GM21390 (cell line): ENCODE data around the gene MYG1.
"Not testable (repeated sequence)": the region's sequence is repeated elsewhere in the genome, so short reads cannot be mapped to it uniquely, and the experiment has no call there.

Experiments used
- ATAC-seq: cut with Tn5 transposase; IDR thresholded peaks from one replicate; pipeline ENCODE4 v1.9.1; 2021; ENCODE audit not compliant: unreplicated experiment

Gene MYG1

GRCh38 chr12:53279888-53280498 lies 19.5 kb upstream of the MYG1 start:
- no peak for ATAC-seq

GRCh38 chr12:53286448-53286847 lies 13.0 kb upstream of the MYG1 start:
- ATAC-seq, result no peak

- ATAC-seq, result no peak
These were observed 11.7 kb upstream of the MYG1 start for GRCh38 chr12:53287741-53288216.

GRCh38 chr12:53288322-53288721 lies 11.2 kb upstream of the MYG1 start:
- no peak for ATAC-seq

- no peak for ATAC-seq
These were observed 9.6 kb upstream of the MYG1 start for GRCh38 chr12:53289891-53290290.

GRCh38 chr12:53290661-53291060 lies 8.8 kb upstream of the MYG1 start:
- no peak for ATAC-seq

GRCh38 chr12:53292426-53292825 lies 7.1 kb upstream of the MYG1 start:
- ATAC-seq, result no peak

- peak; percentile 90 for ATAC-seq
These were observed 4.2 kb upstream of the MYG1 start, which contains the start of gene PFDN5 for GRCh38 chr12:53295070-53295890. Gene PFDN5, plus strand, starts transcription at chr12:53295542. Its CDS starts 26 bp downstream, at chr12:53295568.

GRCh38 chr12:53295891-53296219 lies 3.6 kb upstream of the MYG1 start:
- ATAC-seq, result no peak

- not testable (repeated sequence) for ATAC-seq
These were observed 2.4 kb upstream of the MYG1 start for GRCh38 chr12:53297106-53297505.

GRCh38 chr12:53298164-53298563 lies 1.3 kb upstream of the MYG1 start:
- no peak for ATAC-seq

- ATAC-seq, result no peak
These were observed 418 bp upstream of the MYG1 start for GRCh38 chr12:53299101-53299453.

- no peak for ATAC-seq
These were observed 692 bp downstream of the MYG1 start for GRCh38 chr12:53300187-53300586.

- ATAC-seq, result no peak
These were observed 3.4 kb downstream of the MYG1 start for GRCh38 chr12:53302903-53303302.

- ATAC-seq, result no peak
These were observed 7.3 kb downstream of the MYG1 start for GRCh38 chr12:53306826-53307225.

GRCh38 chr12:53308276-53308675 lies 8.8 kb downstream of the MYG1 start:
- ATAC-seq, result no peak

- no peak for ATAC-seq
These were observed 14.5 kb downstream of the MYG1 start for GRCh38 chr12:53313996-53314395.

- no peak for ATAC-seq
These were observed 21.1 kb downstream of the MYG1 start for GRCh38 chr12:53320352-53321195.

GRCh38 chr12:53324113-53324778 lies 24.8 kb downstream of the MYG1 start:
- no peak for ATAC-seq

- ATAC-seq, result peak; percentile 51
These were observed 25.4 kb downstream of the MYG1 start for GRCh38 chr12:53324779-53325510.
